ENCODE measurements around the gene ANKRD26. TPM values are rescaled to one million over a fixed set of nuclear protein-coding genes. Genes with fewer than 3 reads are reported as not detected.
"Not testable (repeated sequence)": the region's sequence is repeated elsewhere in the genome, so short reads cannot be mapped to it uniquely, and the experiment has no call there.

The ANKRD26 gene
- total RNA-seq, 1 experiment from 2014 or later, result 15.2 TPM

- intact Hi-C loops (cut with micrococcal nuclease; ENCODE audit: unreplicated experiment), result no loop called here
- TF ChIP-seq EZH2 (IDR thresholded peaks at IDR 0.05; ENCODE audit: borderline replicate concordance, low read depth, low read length, poor library complexity, severe bottlenecking) (no peak), CTCF (conservative IDR thresholded peaks at IDR 0.05; ENCODE audit: low read depth, low read length) (no peak)
- ChIA-PET POLR2A (ENCODE audit: low non-redundant PET) (no interaction called here), CTCF (no interaction called here)
- no peak for DNase-seq (ENCODE audit: low spot score)
- Histone ChIP-seq H3K4me3 (ENCODE audit: low read depth, low read length, poor library complexity, severe bottlenecking) (no peak overlapping the region), H3K4me1 (ENCODE audit: insufficient read depth, low read length, poor library complexity, severe bottlenecking) (no peaks in the 10 kb centered on the region), H3K36me3 (ENCODE audit: insufficient read depth, low read length, poor library complexity, severe bottlenecking) (peaks cover 24% of the 10 kb centered on the region), H3K9me3 (ENCODE audit: low read depth, low read length, poor library complexity, severe bottlenecking) (no peaks in the 10 kb centered on the region), H3K27ac (ENCODE audit: low read depth, low read length, poor library complexity, severe bottlenecking) (no peak overlapping the region), H3K27me3 (replicated peaks; ENCODE audit: insufficient read depth, low read depth, low read length, poor library complexity) (no peaks in the 10 kb centered on the region)
- no TSS peak for BruUV-seq (replicated peaks)
Measured at GRCh38 chr10:27068217-27068891, 31.9 kb downstream of the ANKRD26 start.

GRCh38 chr10:27065084-27065483, 35.2 kb downstream of the ANKRD26 start:
- Histone ChIP-seq H3K4me1 (ENCODE audit: insufficient read depth, low read length, poor library complexity, severe bottlenecking) (no peaks in the 10 kb centered on the region), H3K36me3 (ENCODE audit: insufficient read depth, low read length, poor library complexity, severe bottlenecking) (peaks cover 34% of the 10 kb centered on the region), H3K27me3 (replicated peaks; ENCODE audit: insufficient read depth, low read depth, low read length, poor library complexity) (no peaks in the 10 kb centered on the region), H3K9me3 (ENCODE audit: low read depth, low read length, poor library complexity, severe bottlenecking) (no peaks in the 10 kb centered on the region), H3K4me3 (ENCODE audit: low read depth, low read length, poor library complexity, severe bottlenecking) (no peak overlapping the region), H3K27ac (ENCODE audit: low read depth, low read length, poor library complexity, severe bottlenecking) (no peak overlapping the region)
- no TSS peak for BruUV-seq (replicated peaks)
- no peak for TF ChIP-seq EZH2 (IDR thresholded peaks at IDR 0.05; ENCODE audit: borderline replicate concordance, low read depth, low read length, poor library complexity, severe bottlenecking)
- no peak for TF ChIP-seq CTCF (conservative IDR thresholded peaks at IDR 0.05; ENCODE audit: low read depth, low read length)
- DNase-seq (ENCODE audit: low spot score), result no peak
- CTCF ChIA-PET, result no interaction called here
- POLR2A ChIA-PET (ENCODE audit: low non-redundant PET), result no interaction called here
- intact Hi-C loops (cut with micrococcal nuclease; ENCODE audit: unreplicated experiment), result no loop called here

- H3K27me3 ChIP-seq (replicated peaks; ENCODE audit: insufficient read depth, low read depth, low read length, poor library complexity), result no peaks in the 10 kb centered on the region
- peaks cover 4% of the 10 kb centered on the region for H3K36me3 ChIP-seq (ENCODE audit: insufficient read depth, low read length, poor library complexity, severe bottlenecking)
- H3K4me1 ChIP-seq (ENCODE audit: insufficient read depth, low read length, poor library complexity, severe bottlenecking), result no peaks in the 10 kb centered on the region
- BruUV-seq (replicated peaks), result no TSS peak
- no peak for DNase-seq (ENCODE audit: low spot score)
- H3K27ac ChIP-seq (ENCODE audit: low read depth, low read length, poor library complexity, severe bottlenecking), result no peak overlapping the region
- ChIA-PET POLR2A (ENCODE audit: low non-redundant PET) (no interaction called here), CTCF (no interaction called here)
- TF ChIP-seq EZH2 (IDR thresholded peaks at IDR 0.05; ENCODE audit: borderline replicate concordance, low read depth, low read length, poor library complexity, severe bottlenecking) (no peak), CTCF (conservative IDR thresholded peaks at IDR 0.05; ENCODE audit: low read depth, low read length) (no peak)
- no peak overlapping the region for H3K4me3 ChIP-seq (ENCODE audit: low read depth, low read length, poor library complexity, severe bottlenecking)
- H3K9me3 ChIP-seq (ENCODE audit: low read depth, low read length, poor library complexity, severe bottlenecking), result no peaks in the 10 kb centered on the region
- intact Hi-C loops (cut with micrococcal nuclease; ENCODE audit: unreplicated experiment), result no loop called here
Measured at GRCh38 chr10:27052656-27053055, 47.6 kb downstream of the ANKRD26 start.

GRCh38 chr10:27045247-27045646, 55.0 kb downstream of the ANKRD26 start:
- POLR2A ChIA-PET (ENCODE audit: low non-redundant PET); intact Hi-C loops (cut with micrococcal nuclease; ENCODE audit: unreplicated experiment); H3K36me3 ChIP-seq (ENCODE audit: insufficient read depth, low read length, poor library complexity, severe bottlenecking); H3K27ac ChIP-seq (ENCODE audit: low read depth, low read length, poor library complexity, severe bottlenecking); CTCF ChIA-PET; H3K9me3 ChIP-seq (ENCODE audit: low read depth, low read length, poor library complexity, severe bottlenecking); H3K4me3 ChIP-seq (ENCODE audit: low read depth, low read length, poor library complexity, severe bottlenecking); DNase-seq (ENCODE audit: low spot score); H3K27me3 ChIP-seq (replicated peaks; ENCODE audit: insufficient read depth, low read depth, low read length, poor library complexity); BruUV-seq (replicated peaks); H3K4me1 ChIP-seq (ENCODE audit: insufficient read depth, low read length, poor library complexity, severe bottlenecking): not testable (repeated sequence)

Measured in A673 (cell line).